Suppressor macrophage treated with lipopolysaccharide for 4 hours (primary cell): ENCODE data around the gene RGR.

ENCODE experiments used
- DNase-seq: peaks from one replicate; pipeline ENCODE4 v3.0.0-alpha.2; 2020

RGR gene

DNA sequence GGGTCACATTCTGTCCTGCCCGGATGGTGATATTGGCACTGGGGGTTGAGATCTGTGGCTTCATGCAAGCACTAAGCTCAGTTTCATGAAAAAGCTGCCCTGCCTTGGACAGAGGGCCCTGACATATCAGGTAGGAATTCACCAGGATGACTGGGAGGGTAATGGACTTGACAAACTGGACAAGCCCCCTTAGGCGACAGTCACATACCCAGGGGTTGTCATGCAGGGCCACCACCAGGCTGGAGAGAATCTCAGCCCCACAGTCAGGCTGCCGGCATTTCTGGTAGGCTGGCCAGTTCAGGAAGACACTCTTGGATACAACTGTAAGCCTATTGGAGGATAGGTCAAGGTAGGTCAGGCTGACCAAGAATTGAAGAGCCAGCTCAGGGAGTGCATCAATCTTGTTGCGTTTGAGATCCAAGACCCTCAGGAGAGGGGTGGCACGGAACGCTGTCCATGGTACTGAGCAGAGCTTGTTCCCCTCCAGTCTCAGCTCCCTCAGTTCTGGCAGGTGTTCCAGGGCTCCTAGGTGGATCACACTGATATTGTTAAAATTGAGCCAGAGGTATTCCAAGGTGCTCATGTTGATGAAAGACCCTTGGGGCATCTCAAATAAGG, 20.3 kb upstream of the RGR start:
- no peak for DNase-seq

DNA sequence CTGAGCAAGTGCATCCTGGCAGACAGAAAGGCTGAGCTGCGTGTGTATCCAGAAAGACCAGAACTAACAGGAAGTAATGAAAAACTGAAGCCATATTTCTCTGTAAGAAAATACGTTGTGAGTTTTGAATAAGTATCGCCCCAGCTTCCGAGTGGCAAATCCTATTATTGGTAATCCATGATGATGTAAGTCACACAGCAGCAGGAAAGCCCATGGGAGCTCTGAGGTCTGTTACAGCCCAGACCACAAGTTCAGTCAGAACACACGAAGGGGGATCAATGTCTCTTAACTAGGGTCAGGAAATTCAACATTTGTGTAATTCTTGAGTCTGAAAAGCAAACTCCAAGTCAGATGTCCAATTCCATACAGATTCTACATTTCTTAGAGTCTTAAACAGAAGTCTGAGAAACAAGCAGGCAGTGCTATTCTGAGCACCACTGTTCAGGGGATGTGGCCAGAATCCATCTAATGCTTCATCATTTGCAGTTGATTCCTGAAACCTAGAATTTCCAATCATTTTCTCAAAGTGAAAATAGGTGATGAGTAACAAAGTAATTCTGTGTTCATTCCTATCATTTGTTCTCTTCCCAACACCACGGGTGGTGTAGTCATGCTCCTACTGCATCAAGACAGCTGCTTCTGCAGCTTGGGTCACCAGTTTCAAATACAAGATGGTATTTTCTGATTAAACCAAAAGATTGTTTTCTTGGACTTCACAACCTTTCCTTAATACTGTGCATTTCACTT, 19.3 kb upstream of the RGR start, which contains the start of gene LRIT2:
Gene LRIT2 (minus strand): TSS at position 118 of the 747 bp plus-strand sequence. CDS start 24 bp downstream, at position 94.
- no peak for DNase-seq

DNA sequence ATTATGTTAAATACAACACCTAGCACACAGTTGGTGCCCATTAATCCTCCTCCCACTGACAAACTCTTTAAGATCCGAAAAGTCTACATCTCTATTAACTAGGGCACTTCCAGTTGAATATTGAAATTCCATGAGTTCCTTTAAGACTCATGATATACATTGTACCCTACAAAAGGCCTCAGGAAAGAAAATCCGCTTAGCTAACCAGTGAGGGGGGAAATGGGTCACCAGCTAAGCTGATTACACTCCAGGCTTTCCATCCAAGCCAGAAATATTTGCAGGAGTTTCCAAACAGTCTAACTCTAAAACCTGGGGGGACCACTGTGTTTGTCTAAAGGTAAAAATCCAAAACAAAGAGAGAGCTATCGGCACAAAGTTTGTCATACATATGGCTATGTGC, 18.2 kb upstream of the RGR start:
- DNase-seq: no peak

DNA sequence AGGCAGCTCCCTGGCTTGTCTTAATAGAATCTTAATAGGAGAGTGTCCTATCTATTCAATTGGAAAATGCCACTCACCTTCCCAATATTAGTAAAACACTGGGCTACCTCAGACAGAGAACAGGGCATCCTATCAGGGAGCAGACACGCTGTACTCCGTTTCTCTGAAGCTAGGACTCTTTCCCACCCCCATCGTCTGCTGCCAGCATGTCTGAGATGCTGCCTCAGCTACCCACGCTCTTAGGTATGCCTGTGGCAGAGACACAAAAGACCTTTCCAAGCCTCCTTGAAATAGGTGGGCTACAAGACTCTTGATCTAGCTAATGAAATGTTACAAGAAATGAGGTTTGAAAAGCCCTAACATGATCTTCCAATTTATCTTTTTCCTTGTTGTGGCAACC, 17.0 kb upstream of the RGR start:
- DNase-seq: no peak

DNA sequence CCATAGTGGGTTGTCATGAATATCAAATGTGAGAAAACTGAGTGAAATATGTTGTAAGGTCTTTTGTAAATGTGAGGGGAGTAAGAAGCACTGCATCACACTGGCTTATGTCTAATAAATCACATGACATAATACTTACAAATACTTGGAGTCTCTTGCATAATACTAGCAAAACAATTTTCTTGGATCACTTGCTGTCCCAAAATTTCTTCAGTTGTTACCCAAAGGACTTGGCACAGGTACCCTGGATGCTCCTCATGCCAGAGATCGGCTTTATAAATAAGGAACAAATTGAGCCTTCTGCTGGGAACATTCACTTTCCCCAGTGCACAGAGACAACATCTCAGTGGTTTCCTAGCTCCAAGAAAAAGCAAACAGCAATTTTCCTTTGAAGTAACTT, 14.5 kb upstream of the RGR start:
- DNase-seq: no peak

DNA sequence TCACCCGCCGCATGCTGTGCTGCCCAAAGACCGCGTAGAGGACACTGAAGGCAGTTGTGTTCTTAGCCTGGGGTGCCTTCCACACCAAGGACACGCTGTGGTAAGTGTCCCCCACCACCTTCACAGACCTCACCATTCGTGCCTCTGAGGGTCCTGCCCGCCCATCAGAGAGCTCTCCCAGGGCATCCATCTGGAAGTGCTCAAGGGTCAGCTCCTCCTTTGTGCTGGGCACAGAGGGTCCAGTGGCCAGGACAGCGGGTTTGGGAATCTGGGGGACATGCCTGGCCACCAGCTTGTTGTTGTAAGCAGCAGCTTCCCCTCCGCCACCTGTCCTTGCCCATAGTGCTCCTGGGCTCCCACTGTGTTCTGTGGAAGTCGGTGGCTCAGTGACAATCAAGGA, 12.5 kb upstream of the RGR start:
- DNase-seq: no peak

DNA sequence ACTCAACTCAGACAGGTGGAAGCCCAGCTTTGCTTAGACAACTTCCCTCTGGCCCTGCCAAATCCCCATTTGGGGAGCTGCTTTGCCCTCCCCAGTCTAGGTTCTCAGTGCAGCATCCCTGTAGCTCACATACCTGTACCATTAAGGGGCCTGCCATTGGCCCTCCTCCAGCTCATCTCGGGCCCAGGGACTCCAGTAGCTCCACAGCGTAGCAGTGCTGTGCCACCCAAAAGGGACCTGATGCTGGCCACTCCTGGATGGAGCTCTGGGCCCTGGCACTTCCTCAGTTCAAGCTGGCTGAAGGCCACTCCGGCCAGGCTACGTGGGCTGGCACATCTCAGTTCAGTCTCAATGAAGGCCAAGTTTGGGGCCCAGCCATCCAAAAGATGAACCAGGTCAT, 10.9 kb upstream of the RGR start:
- DNase-seq: no peak

DNA sequence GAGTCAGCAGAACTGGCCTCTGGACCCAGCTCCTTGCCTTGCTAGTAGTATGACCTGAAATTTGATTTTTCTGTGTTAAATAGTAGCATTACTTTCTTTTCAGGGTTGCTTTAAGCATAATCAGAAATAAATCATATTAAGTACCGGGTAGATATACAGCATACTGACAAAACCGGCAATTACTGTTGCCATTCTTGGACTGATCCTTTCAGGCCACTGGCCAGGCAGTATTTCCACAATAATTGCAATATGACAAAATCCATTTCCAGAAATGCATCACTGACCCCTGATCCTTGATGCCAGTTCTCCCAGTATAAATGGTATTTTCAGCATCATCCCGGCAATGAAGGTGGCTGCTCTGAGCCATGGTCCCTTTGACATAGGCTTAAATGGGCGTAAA, 10.4 kb upstream of the RGR start:
- DNase-seq: no peak

DNA sequence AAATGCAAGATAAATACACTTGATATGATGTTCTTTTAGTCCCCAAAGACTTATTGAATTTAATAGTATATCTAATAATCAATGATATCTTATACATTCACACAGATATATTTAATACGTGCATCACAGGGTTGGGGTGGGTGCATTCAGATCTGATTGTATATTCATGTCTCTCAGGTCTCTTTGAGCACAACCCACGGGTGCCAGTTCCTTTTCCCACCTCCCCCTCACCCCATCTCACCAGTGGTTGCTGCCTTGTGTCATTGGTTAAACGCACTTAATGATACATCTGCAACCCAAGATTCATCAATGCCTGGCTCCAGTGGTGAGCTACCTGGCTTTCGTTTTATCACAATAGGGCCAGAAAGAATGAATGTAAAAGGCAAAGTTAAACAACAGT, 9.8 kb upstream of the RGR start:
- no peak for DNase-seq

DNA sequence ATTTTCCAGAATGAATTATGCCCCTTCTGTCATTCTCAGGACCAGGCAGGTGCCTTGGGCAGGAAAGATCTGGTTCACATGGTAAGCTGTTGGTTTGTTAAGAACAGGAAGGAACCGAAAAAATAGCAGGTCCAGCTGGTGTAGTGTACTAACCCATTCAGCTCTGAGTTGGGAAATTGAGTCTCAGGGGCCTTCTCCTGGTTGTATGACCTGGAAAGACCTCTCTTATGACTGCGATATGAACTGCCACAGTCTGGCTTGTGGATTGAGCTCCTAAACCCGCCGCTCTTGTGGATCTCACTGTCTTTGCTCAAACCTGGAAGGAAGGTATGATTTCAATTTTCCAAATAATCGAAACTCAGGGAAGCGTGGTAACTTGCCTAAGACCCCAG, 8.1 kb upstream of the RGR start:
- no peak for DNase-seq

DNA sequence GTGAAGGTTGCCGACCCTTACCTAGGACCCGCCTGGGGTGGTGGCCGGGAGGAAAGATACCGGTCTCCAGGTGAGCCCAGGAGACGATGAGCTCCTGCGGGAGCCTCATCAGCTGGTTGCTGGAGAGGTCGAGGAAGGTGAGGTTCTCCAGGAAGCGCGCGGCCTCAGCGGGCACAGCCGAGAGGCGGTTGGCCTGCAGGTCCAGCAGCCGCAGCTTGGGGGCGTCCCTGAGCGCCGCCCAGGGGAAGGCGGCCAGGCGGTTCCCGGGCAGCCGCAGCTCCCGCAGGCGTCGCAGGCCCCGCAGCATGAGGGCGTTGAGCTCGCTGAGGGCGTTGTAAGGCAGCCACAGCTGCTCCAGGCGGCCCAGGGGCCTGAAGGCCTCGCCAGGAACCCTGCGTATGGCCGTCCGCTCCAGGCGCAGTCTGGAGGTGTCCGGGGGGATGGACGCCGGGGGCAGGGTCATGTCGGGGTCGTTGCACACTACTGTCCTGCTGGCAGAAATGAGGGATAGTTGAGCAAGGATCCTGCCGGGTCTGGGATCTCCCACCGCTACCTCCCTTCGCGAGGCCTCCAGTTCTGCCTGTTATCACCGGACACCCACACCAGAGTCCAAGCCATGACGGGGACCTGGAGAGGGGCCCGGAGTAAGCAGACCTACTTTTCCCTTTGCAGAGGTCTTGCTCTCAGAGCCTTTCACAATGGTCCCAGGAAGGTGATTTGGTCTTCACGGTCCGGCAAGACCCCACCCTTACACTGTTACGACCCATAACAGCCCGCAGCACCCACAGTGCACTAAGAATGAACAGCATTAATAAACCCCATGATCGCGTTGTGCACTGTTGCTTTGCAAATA, 7.4 kb upstream of the RGR start:
- no peak for DNase-seq

DNA sequence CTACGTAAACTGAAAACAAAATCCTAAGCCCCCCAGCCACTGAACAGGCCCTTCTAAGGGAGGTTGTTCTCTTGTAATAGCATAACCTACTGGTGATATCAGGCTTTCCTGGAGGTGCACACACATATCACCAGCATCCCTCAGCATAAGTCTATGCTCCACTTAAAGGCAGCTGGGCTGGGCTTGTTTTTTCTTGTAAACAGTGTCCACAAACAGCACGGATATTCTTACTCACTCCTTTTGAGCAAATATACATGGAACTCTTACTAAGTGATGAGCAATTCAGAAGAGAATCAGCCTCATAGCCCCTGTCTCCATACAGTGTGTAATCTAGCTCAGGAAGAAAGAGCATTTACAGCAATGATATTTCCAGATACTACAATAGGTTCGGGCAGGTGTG, 5.9 kb upstream of the RGR start:
- DNase-seq: no peak

DNA sequence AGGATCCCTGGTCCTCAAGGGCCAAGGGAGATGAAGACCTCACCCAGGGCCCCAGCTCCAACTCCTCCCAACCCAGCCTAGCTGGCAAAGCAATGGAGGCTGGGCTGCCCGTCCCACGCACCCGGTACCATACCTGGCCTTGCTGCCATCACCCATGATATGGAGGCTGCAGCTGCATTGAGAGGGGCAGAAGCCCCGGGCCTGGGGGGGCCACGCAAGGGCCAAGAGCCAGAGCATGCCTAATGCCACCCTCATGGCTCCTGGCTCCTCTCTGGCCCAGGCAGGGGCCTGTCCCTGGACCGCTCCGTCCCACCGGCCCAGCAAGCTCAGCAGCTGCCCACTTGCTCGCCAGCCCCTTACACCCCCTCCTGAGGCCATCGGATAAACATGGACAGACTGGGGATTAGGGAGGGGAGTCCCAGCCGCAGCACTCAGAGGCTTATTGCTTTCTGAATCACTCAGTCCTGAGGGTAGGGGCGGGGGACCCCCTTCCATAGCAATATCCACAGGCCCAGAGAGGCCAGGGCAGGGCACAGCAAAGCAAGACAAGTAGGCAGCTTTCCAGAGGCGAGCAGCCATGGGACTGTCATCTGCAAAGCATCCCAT, 3.6 kb upstream of the RGR start, which contains the start of gene LRIT1:
Gene LRIT1 (minus strand): TSS at position 362 of the 606 bp plus-strand sequence. CDS start 107 bp downstream, at position 255.
- no peak for DNase-seq

DNA sequence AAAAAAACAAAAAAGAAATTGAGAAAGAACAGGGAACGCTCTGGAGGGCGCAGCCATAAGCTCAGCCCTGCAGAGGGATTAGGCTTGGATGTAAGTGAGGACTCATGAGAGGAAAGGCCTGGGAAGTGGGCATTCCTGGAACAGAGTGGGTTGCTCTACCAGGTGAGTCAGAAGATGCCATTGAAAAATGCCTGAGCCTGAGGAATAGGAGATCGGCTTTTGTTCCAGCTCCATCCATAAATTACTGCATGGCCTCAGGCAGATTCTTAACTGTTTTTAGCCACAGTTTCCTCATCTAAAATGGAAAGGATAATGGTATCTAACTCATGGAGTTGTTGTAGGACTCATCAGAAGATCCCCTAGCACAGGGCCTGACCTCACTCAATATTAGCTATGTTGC, 1.1 kb upstream of the RGR start:
- no peak for DNase-seq

DNA sequence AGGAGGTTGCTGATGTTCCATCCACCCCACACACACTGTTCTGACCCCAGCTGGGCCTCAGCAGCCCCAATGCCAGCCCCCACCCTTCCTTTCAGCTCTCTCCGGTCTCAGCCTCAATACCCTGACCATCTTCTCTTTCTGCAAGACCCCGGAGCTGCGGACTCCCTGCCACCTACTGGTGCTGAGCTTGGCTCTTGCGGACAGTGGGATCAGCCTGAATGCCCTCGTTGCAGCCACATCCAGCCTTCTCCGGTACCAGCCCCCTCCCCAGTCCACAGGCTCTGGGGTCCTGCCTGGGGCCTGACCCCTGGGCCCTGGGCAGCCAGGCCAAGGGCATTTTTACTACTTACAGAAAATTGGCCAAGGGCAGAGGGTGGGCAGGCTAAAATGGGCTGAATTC, 2.6 kb downstream of the RGR start:
- no peak for DNase-seq

DNA sequence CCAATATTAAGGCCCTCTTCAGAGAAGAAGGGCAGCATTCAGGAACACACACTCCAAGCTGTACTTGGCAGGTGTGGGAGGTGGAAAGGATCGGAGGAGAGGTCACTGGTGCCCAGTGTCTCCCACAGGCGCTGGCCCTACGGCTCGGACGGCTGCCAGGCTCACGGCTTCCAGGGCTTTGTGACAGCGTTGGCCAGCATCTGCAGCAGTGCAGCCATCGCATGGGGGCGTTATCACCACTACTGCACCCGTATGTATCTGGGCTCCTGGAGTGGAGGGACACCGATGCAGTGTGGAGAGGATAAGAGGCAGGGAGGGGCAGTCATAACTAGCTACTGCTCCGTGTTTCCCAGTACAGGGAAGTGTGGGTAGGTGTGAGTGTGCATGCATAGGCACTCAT, 3.9 kb downstream of the RGR start:
- DNase-seq: no peak

DNA sequence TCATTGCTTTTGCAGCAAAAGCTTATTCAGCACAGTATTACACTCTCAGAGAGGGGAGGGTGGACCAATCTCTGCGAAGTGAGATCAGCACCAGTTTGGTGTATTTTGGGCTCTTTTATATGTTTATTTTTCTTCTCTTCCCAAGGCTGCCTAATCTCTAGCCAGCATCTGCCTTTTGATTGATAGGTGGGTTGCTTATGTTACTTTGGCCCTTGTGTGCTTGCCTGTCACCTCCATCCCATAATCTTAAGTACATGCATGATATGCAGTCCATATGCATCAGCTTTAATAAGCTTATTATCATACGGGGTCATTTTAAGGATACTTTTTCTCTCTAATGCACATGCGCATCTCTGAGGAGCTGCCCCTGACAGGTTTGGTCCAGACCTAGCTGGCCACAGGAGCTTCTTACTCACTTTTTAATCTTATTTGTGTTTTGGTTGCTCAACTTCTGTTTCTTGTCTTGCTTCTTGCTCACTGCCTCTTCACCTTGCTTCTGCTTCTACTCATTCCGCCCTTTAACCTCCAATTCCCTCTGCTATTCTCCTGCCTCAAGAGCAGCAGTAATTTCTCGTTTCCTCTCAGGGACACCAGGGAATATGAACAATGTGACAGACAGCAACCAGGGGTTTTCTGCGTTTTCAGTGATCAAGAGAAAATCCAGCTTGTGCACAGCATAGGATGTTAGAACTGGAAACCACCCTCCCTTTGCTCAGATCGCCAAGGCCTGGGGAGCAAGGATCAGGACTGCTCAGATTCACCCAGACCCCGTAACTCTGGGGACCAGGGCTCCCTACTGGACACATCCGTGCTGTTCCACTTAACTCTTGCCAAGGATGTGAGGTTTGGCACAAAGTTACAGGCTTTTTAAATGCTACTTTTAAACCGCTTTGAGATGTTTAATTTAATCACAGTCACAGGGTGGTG, 10.0 kb downstream of the RGR start:
- DNase-seq: no peak

DNA sequence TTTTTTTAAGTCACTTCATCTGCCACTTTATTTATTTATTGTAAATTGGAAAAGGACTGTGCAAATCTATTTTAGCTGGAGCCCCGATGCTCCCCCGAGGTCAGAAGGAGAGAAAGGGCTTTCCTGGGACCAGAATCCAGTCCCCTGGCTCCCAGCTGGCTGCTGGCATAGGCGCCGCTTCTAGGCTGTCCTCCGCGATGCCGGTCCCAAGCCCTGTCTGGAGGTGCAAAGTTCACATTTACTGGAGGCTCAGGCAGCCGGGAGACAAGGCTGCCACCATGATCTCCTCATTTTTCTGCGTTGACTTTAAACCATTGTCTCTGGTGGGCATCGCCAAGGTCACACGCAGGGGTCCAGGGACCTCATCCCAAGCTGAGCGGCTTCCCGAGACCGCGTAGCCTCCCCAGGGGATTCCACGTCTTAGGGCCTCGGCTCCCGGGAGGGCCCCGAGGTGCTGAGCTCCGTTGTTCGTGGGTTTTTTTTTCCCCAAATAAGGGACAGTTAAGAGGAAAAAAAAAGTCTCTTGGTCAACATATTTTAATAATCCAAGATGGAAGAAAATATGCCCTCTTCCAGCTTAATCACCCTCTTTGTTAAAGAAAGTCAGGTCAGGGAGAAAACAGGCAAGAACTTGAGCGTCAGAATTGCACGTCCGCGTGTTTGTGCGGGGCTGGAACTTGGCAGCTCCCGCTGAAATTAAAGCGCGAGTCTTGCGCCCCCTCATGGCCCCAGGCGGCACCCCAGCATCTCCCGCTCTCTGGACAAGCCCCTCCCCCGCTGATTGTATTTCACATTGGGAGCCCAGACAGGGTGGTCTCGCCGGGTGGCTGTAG, 11.9 kb downstream of the RGR start:
- peak; percentile 29 for DNase-seq

DNA sequence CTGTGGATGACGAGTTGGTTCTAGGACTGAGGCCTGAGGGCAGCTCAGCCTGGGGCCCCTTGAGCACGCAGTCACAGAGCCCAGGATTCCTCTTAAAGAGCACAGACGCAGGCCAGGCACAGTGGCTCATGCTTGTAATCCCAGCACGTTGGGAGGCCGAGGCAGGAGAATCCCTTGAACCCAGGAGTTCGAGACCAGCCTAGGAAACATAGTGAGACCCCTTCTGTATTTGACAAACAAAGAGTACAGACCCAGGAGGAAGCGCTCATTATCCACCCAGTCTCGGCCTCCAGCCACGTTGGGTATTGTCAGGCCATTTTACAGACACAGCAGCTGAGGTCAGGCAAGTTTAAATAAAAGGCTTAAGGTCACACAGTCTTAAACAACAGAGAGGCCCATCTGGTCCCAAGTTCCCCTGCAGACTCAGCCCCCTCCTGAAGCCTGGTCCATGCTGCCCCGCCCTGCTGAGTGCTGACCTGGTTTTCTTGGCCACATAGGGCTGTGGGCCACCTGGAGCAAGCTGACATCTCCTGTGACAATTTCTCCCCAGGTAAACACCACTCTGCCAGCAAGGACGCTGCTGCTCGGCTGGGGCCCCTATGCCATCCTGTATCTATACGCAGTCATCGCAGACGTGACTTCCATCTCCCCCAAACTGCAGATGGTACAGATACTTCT, 12.6 kb downstream of the RGR start:
- no peak for DNase-seq

DNA sequence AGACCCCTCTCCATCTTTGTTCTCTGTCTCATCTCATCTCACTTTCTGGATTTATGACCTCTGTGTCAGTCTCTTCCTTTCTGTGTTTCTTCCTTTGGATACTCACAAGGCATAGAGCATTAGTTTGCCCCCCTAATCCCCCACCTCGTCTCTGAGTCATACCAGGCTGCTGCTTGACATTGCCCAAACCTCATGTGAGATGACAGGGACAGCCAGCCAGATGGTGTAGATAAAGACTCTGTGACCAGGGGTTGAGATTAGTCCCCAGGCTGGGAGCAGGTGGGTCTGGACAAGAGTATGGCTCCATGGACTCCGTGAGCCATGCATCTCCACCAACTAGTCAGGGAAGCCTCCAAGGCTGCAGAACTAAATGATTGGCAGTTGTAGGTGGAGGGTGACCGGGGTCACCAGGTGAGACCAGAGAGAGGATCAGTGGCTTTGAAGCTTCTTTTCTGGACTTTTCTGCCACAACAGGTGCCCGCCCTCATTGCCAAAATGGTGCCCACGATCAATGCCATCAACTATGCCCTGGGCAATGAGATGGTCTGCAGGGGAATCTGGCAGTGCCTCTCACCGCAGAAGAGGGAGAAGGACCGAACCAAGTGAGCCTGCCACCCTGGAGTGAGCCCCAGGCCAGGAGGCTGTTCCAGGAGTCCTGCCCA, 13.3 kb downstream of the RGR start:
- no peak for DNase-seq
